Brain microvascular endothelial cell (primary cell): ENCODE data around the gene FOXJ3.

ENCODE experiments used
- DNase-seq: peaks from one replicate; pipeline ENCODE4 v3.0.0-alpha.2; 2020
- H3K27ac ChIP-seq: fragments of 250-450 bp; sonication (Bioruptor Pico); 2 replicates; pipeline ENCODE4 v1.5.1; 2020; ENCODE audit warnings: mild to moderate bottlenecking, moderate library complexity
- H3K27me3 ChIP-seq: fragments of 250-450 bp; sonication (Bioruptor Pico); replicated peaks from 2 replicates; pipeline ENCODE4 v1.5.1; 2020; ENCODE audit warnings: mild to moderate bottlenecking
- H3K36me3 ChIP-seq: fragments of 250-450 bp; sonication (Bioruptor Pico); replicated peaks from 2 replicates; pipeline ENCODE4 v1.5.1; 2020; ENCODE audit warnings: mild to moderate bottlenecking
- H3K4me3 ChIP-seq: 2 replicates; pipeline ENCODE4 v1.5.1; 2011; ENCODE audit warnings: low read depth, mild to moderate bottlenecking, control low read depth, low read length, moderate library complexity
- in situ Hi-C: cut with HindIII; loops from 2 replicates; pipeline ENCODE4 v1.10.0; 2017; ENCODE audit warnings: low sequenced_read_pairs, low pct_ligation_motif_present
- TF ChIP-seq, protein P1 (sequence below): IDR thresholded peaks from 2 replicates; pipeline ENCODE4 v1.5.1; 2011; ENCODE audit warnings: low read depth, mild to moderate bottlenecking, moderate library complexity, low read length, control low read depth, inconsistent platforms; ENCODE audit errors: missing control alignments

FOXJ3 gene

DNA sequence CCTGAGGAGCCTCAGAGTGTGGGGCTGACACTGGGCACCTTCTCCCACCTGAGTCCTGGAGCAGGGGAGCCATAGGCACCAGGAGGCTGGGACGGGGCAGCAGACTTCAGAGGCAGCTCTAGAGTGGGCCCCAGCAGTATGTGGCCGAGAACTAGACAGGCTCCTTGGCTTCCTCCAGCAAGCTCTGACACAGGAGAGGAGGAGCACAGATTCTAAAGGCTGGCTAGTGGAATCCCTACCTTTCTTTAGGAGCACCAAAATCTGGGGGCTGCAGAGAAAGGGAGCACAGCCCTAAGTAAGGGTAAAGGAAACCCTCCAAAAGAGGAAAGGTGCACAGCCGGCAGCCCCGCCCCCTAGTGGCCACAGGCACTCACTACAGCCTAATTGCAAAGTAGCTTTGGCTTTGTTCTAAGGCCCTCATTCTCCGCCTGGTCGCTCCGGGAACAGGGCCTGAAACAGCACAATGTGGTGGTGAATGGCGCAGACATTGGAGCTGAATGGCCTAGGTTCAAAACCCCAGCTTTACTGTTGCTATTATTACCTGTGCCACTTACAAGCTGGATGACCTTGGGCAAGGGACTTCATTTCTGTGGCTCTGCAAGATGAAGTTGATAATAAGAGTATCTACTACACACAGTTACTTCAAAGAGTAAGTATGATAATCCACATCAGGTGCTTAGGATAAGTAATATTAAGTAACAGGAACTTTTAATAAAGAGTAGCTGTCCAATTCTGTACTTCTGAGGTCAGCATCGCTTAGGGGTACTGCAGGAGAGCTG is 161.7 kb downstream of the FOXJ3 start:
- H3K36me3 ChIP-seq = no peaks in the 10 kb centered on the region
- TF ChIP-seq, protein P1, sequence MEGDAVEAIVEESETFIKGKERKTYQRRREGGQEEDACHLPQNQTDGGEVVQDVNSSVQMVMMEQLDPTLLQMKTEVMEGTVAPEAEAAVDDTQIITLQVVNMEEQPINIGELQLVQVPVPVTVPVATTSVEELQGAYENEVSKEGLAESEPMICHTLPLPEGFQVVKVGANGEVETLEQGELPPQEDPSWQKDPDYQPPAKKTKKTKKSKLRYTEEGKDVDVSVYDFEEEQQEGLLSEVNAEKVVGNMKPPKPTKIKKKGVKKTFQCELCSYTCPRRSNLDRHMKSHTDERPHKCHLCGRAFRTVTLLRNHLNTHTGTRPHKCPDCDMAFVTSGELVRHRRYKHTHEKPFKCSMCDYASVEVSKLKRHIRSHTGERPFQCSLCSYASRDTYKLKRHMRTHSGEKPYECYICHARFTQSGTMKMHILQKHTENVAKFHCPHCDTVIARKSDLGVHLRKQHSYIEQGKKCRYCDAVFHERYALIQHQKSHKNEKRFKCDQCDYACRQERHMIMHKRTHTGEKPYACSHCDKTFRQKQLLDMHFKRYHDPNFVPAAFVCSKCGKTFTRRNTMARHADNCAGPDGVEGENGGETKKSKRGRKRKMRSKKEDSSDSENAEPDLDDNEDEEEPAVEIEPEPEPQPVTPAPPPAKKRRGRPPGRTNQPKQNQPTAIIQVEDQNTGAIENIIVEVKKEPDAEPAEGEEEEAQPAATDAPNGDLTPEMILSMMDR = peak; percentile 98
- DNase-seq = peak; percentile 36
- in situ Hi-C loops = no loop called here
- H3K4me3 ChIP-seq = no peak overlapping the region
- H3K27me3 ChIP-seq = no peaks in the 10 kb centered on the region
- H3K27ac ChIP-seq = no peak overlapping the region

DNA sequence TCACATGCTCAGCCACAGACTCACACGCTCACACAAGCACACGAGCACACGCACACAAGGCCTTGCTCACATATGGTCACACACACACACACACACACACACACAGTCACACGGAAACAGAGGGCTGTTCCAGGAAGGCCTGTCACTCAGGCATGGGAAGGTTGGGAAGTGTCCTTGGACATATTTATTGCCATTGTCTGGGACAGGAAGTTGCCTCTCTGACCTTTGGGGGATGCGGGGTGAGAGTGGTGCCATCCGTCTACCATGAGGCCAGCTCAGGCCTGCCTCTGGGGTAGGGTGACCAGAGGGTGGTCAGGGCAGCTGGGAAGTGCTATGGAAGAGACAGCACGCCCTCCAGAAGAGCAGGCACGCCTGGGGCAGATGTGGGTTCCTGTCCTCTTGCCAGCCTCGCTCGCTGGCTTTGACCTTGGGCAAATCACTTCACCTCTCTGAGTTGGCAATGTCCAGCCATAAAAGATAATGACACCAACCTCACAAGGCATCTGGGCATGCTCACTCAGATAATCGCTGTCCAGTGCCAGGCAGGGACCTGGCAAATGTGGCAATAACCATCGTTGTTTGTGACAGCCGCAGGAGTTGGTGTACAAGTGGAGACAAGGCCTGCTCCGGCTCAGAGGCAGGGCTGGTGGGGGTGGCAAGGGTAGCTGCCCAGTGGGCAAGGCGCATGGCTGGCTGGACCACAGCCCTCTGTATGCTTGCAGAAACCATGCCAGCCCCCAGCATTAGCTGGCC is 162.5 kb downstream of the FOXJ3 start:
- H3K36me3 ChIP-seq = no peaks in the 10 kb centered on the region
- TF ChIP-seq, protein P1 = no peak
- DNase-seq = no peak
- in situ Hi-C loops = no loop called here
- H3K4me3 ChIP-seq = no peak overlapping the region
- H3K27me3 ChIP-seq = no peaks in the 10 kb centered on the region
- H3K27ac ChIP-seq = no peak overlapping the region

DNA sequence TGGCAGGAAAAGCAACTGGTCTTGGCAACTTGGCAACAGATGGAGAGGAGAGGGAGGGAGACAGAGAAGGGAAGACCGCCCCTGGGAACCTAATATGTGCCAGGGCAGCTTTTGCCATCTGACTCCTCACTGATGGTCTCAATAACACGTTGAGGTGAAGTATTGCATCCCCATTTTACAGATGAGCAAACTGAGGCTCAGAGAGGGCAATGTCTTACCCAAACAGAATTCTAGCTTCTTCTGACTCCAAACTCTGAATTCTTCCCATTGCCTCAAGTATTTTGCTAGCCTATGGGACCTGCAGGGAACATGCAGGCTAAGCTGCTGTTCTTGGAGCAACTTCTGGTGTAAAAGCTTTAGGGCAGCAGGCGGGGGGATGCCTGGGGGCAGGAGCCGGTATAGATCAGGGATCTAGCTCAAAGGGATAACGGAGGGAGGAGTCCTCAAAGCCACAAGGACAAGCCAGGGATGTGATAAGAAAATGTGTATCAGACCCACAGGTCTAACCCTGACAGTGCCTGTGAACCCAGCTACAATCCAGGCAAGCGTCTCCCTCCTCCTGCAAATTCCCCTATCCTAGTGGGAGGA is 163.3 kb downstream of the FOXJ3 start:
- no peak for DNase-seq
- H3K36me3 ChIP-seq = no peaks in the 10 kb centered on the region
- TF ChIP-seq, protein P1 = no peak
- in situ Hi-C loops = no loop called here
- no peak overlapping the region for H3K27ac ChIP-seq
- no peak overlapping the region for H3K4me3 ChIP-seq
- no peaks in the 10 kb centered on the region for H3K27me3 ChIP-seq

DNA sequence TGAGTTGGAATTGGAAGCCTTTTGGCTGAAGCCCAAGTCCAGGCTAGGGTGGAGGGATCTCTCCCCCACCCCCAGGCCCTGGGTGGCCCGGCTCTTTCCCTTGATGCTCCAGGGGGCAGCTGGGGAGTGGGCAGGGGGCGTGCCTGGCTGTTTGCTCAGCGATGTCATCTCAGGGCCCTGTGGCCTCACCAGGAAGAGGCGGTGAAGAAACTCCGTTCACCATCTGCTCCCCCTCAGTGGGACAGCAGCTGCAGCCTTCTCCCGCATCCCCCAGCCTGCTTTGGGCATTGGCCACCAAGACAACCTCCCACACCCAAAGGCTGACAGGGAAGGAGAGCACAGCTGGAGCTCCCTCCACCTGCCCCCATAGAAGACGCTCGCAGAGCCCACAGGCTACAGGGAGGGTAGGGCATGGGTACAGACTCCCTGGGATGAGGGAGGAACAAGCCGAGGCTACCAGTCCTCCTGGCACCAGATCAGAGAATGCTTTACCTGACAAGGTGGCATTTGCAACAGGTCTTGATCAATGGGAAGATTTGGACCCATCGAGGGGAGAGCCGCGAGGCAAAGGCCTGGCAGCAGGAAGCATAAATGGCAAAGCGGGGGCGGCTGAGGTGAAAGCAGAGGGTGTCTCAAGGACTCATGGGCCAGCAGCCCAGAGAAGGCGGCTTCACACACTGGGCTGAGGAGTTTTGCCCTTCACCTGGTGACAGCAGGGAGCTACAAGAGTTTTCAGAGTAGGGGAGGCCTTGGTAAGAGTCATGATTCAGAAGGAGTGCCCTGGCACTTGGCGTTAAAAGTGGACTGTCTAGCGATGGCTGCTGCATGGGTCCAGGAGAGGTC is 164.0 kb downstream of the FOXJ3 start:
- in situ Hi-C loops = no loop called here

DNA sequence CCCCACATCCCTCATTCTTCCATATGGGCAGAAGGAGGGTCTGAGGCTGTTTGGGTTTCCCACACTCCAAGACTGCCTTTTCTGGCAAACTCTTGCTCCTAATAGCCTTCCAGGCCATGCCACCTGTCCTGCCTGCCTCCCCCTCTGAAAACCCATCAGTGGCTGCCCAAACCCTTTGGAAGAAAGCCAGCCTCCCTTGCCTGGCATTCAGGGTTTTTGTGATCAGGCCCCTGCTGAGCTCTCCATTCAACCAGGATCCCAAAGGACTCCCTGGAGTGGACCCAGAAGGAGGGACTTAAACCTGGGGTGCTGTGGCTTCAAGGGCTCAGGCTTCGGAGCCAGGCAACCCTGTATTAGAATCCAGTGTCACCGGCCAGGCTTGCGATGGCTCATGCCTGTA is 166.3 kb downstream of the FOXJ3 start:
- DNase-seq = no peak
- Histone ChIP-seq H3K27me3 (no peaks in the 10 kb centered on the region), H3K27ac (no peak overlapping the region), H3K36me3 (no peaks in the 10 kb centered on the region), H3K4me3 (no peak overlapping the region)
- TF ChIP-seq, protein P1 = no peak
- in situ Hi-C loops = no loop called here

More for the DNA sequence above, 164.0 kb downstream of the FOXJ3 start:
- no peak for DNase-seq
- no peaks in the 10 kb centered on the region for H3K27me3 ChIP-seq
- H3K27ac ChIP-seq = no peak overlapping the region
- H3K36me3 ChIP-seq = no peaks in the 10 kb centered on the region
- H3K4me3 ChIP-seq = no peak overlapping the region
- TF ChIP-seq, protein P1 = no peak
